Measurements from ENCODE around the gene SPTLC2. TPM values are rescaled to one million over a fixed set of nuclear protein-coding genes. Genes with fewer than 3 reads are reported as not detected.

The SPTLC2 gene
- total and polyA plus RNA-seq, 5 donors from 2014 or later = 8.9 to 18.1 (median 10.1) TPM

DNA sequence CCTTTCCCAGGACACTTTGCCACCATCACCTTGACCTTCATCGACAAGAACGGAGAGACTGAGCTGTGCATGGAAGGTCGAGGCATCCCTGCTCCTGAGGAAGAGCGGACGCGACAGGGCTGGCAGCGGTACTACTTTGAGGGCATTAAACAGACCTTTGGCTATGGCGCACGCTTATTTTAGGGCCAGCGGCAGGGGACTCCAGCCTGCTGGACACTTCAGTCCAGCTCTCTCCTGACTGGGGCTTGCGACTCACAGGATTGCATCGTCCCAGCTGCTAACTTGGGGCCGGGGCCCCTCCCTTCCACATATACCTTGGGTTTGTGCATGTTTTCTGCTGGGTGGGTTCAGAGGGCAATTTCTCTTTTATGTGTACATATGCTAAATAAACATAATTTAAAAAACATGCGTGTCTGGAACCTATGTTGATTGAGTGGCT lies 147.4 kb downstream of the SPTLC2 start:
- no peak overlapping the region for H3K4me3 Mint-ChIP-seq
- H3K4me1 Mint-ChIP-seq = no peaks in the 10 kb centered on the region
- no peak overlapping the region for H3K4me3 ChIP-seq (ENCODE audit: low read depth, low read length)
- no peaks in the 10 kb centered on the region for H3K27me3 Mint-ChIP-seq
- no peak overlapping the region for H3K27ac ChIP-seq (ENCODE audit: insufficient read depth, low read length, poor library complexity, severe bottlenecking)
- DNase-seq (no peak), ATAC-seq (ENCODE audit: low read depth in 2 of 2) (no peak)
- H3K36me3 ChIP-seq (ENCODE audit: control insufficient read depth, insufficient read depth, low read length) = peaks cover 57% of the 10 kb centered on the region
- peaks cover 36% of the 10 kb centered on the region for H3K36me3 Mint-ChIP-seq
- H3K9me3 Mint-ChIP-seq = no peaks in the 10 kb centered on the region
- H3K27ac Mint-ChIP-seq = no peak overlapping the region
- H3K9me3 ChIP-seq (ENCODE audit: control insufficient read depth in 2 of 2, low read length in 2 of 2) = no peaks in the 10 kb centered on the region
- no peaks in the 10 kb centered on the region for H3K4me1 ChIP-seq (ENCODE audit: control insufficient read depth, insufficient read depth, low read length, poor library complexity, severe bottlenecking)
- no peaks in the 10 kb centered on the region for H3K27me3 ChIP-seq (ENCODE audit: control insufficient read depth, insufficient read depth, low read length)

DNA sequence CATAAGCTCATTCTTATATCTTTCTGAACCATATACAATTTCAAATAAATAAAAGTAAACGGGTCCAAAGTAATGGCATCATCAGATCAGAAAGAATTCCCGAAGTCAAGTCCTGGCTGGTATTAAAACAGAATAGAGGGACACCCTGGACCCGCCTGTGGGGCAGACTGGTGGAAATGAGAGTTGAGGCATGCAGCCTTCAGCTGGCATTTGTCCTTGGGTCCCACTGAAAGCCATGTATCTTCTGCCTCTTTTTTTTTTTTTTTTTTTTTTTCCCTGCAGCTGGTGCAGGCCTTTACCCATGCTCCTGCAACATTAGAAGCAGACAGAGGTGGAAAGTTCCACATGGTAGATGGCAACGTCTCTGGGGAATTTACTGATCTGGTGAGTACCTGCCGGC lies 148.6 kb downstream of the SPTLC2 start:
- peaks cover 69% of the 10 kb centered on the region for H3K36me3 ChIP-seq (ENCODE audit: control insufficient read depth, insufficient read depth, low read length)
- no peaks in the 10 kb centered on the region for H3K27me3 Mint-ChIP-seq
- H3K4me3 ChIP-seq (ENCODE audit: low read depth, low read length) = no peak overlapping the region
- H3K27ac Mint-ChIP-seq = no peak overlapping the region
- H3K27me3 ChIP-seq (ENCODE audit: control insufficient read depth, insufficient read depth, low read length) = no peaks in the 10 kb centered on the region
- no peaks in the 10 kb centered on the region for H3K4me1 ChIP-seq (ENCODE audit: control insufficient read depth, insufficient read depth, low read length, poor library complexity, severe bottlenecking)
- DNase-seq (no peak), ATAC-seq (ENCODE audit: low read depth in 2 of 2) (no peak)
- no peaks in the 10 kb centered on the region for H3K4me1 Mint-ChIP-seq
- H3K9me3 ChIP-seq (ENCODE audit: control insufficient read depth in 2 of 2, low read length in 2 of 2) = no peaks in the 10 kb centered on the region
- no peak overlapping the region for H3K27ac ChIP-seq (ENCODE audit: insufficient read depth, low read length, poor library complexity, severe bottlenecking)
- H3K4me3 Mint-ChIP-seq = no peak overlapping the region
- H3K9me3 Mint-ChIP-seq = no peaks in the 10 kb centered on the region
- peaks cover 41% of the 10 kb centered on the region for H3K36me3 Mint-ChIP-seq

DNA sequence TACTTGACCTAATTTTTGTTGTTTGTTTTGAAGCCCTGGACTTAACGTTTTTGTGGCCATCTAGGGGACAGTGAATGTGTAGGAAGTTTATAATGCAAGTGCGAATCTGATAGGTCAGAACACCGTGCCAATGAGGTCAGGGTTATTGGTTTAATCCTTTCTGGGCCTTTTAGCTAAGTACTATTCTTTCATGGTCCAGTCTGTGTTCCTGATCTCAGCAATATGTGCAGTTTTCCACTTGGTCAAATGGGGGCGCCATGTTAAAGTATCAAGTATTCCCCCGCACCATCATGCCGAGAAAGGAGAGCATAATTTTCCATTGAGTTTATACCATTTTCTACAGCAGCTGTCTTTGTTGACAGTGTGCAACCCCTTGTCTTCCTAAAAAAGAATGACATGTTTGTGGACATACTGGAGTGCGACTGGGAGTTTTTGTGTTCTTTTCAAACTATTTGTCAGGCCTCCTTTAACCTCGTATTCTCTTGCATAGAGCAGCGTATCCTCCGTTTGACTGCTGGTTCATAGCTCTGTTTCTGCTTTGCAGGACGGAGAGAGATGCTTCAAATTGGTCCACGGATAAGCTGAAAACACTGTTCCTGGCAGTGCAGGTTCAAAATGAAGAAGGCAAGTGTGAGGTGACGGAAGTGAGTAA lies 157.2 kb downstream of the SPTLC2 start:
- Histone ChIP-seq H3K4me3 (ENCODE audit: low read depth, low read length) (peak overlapping the region; percentile 97), H3K27ac (ENCODE audit: insufficient read depth, low read length, poor library complexity, severe bottlenecking) (peak overlapping the region; percentile 5), H3K27me3 (ENCODE audit: control insufficient read depth, insufficient read depth, low read length) (no peaks in the 10 kb centered on the region), H3K36me3 (ENCODE audit: control insufficient read depth, insufficient read depth, low read length) (peaks cover 41% of the 10 kb centered on the region), H3K9me3 (ENCODE audit: control insufficient read depth in 2 of 2, low read length in 2 of 2) (no peaks in the 10 kb centered on the region), H3K4me1 (ENCODE audit: control insufficient read depth, insufficient read depth, low read length, poor library complexity, severe bottlenecking) (peaks cover 29% of the 10 kb centered on the region)
- Mint-ChIP-seq H3K4me1 (peaks cover 10 to 51% (median 37%) of the 10 kb centered on the region in 4 donors), H3K27me3 (no peaks in the 10 kb centered on the region), H3K9me3 (no peaks in the 10 kb centered on the region), H3K36me3 (peaks cover 26% of the 10 kb centered on the region), H3K27ac (peak overlapping the region; percentile 10 to 100 (median 93)), H3K4me3 (peak overlapping the region; percentile 97 to 100 (median 100))
- ATAC-seq (ENCODE audit: low read depth in 2 of 2) (no peak), DNase-seq (peak; percentile 28 to 80 (median 28))

DNA sequence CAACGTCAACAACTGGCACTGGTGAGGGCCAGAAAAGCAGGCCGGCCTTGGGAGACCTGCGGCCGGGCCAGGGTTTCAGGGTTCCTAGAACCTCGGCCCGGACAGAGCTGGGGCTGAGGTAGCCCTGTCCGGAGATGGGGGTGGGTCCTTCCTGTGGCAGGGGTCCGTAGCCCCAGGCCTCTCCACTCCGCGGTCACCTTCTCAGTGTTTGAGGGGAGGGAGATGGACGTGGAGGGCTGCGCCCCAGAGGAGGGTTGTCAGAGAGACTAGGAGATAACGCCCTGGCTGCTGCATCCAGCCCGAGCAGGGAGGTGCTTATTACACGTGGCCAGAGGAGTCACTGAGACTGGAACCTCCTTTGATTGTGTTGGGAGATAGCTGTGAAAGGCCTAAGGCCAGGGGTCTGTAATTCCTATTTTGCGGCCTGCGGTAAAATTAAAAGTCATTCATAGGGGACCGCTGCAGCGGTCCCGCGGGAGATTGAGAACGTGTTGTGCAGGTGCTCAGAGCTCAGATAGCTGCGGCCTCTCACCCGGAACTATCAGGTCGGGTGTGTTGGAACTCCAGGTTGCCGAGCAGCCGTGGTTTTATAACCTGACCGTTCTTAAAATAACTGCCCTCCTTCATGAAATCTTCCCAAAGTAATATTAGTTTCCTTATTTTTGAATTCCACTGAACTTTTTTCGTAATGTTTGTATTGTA lies 158.0 kb downstream of the SPTLC2 start:
- peaks cover 10 to 51% (median 38%) of the 10 kb centered on the region in 4 donors for H3K4me1 Mint-ChIP-seq
- H3K4me3 ChIP-seq (ENCODE audit: low read depth, low read length) = peak overlapping the region; percentile 97
- H3K27me3 Mint-ChIP-seq = no peaks in the 10 kb centered on the region
- H3K9me3 ChIP-seq (ENCODE audit: control insufficient read depth in 2 of 2, low read length in 2 of 2) = no peaks in the 10 kb centered on the region
- peak overlapping the region; percentile 87 for H3K27ac ChIP-seq (ENCODE audit: insufficient read depth, low read length, poor library complexity, severe bottlenecking)
- H3K4me1 ChIP-seq (ENCODE audit: control insufficient read depth, insufficient read depth, low read length, poor library complexity, severe bottlenecking) = peaks cover 29% of the 10 kb centered on the region
- peaks cover 34% of the 10 kb centered on the region for H3K36me3 ChIP-seq (ENCODE audit: control insufficient read depth, insufficient read depth, low read length)
- peak overlapping the region; percentile 10 to 100 (median 93) for H3K27ac Mint-ChIP-seq
- no peaks in the 10 kb centered on the region for H3K9me3 Mint-ChIP-seq
- no peak for ATAC-seq (ENCODE audit: low read depth in 2 of 2)
- H3K36me3 Mint-ChIP-seq = peaks cover 23% of the 10 kb centered on the region
- peak; percentile 4 to 56 (median 25) for DNase-seq
- peak overlapping the region; percentile 97 to 100 (median 100) for H3K4me3 Mint-ChIP-seq
- H3K27me3 ChIP-seq (ENCODE audit: control insufficient read depth, insufficient read depth, low read length) = no peaks in the 10 kb centered on the region

DNA sequence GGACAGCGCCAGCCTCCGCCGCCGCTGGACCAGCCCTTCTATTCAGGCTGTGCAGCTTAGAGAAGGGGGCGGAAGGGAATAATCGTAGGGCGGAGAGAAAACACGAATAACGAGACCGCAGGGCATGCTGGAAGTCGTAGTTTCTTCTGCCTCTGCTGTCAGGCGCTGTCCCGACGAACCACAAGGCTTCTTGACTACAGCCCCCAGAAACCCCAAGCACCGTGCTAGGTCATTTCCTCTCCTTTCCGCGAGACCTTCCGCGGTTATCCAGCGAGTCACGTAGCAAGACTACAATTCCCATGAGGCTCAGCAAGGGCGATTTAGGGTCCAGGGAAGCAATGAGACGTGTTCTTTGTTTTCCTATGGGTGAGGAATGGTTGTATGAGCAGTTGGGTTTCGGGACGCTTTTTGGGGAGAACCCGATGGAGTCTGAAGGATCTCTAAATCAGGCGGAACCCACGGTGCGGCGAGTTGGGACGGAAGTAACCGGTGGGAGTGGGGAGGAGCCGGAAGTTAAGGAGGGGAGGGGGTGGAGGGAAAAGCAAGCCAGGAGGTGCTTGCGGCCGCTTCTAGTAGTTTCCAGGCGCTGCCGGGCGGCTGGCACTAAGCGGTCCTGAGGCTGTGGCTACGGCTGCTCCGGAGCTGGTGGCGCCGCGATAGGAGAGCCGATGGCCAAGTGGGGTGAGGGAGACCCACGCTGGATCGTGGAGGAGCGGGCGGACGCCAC lies 158.8 kb downstream of the SPTLC2 start, which contains the start of the genes AHSA1 and VIPAS39:
TSS of gene AHSA1 (plus strand) at position 572 of the 727 bp plus-strand sequence. CDS start at position 669, 97 bp downstream.
TSS of gene VIPAS39 (minus strand) at position 80 of the 727 bp plus-strand sequence. CDS start 3,499 bp downstream, outside the sequence.
- Mint-ChIP-seq H3K27ac (peak within 1 kb of the TSS; percentile 80 to 100 (median 93)), H3K36me3 (peaks cover 27% of the 10 kb centered on the region), H3K9me3 (no peaks in the 10 kb centered on the region), H3K4me1 (peaks cover 10 to 54% (median 40%) of the 10 kb centered on the region in 4 donors), H3K4me3 (peak within 1 kb of the TSS; percentile 97 to 100 (median 100)), H3K27me3 (no peaks in the 10 kb centered on the region)
- Histone ChIP-seq H3K27ac (ENCODE audit: insufficient read depth, low read length, poor library complexity, severe bottlenecking) (peak within 1 kb of the TSS; percentile 87), H3K4me1 (ENCODE audit: control insufficient read depth, insufficient read depth, low read length, poor library complexity, severe bottlenecking) (peaks cover 29% of the 10 kb centered on the region), H3K27me3 (ENCODE audit: control insufficient read depth, insufficient read depth, low read length) (no peaks in the 10 kb centered on the region), H3K36me3 (ENCODE audit: control insufficient read depth, insufficient read depth, low read length) (peaks cover 29% of the 10 kb centered on the region), H3K4me3 (ENCODE audit: low read depth, low read length) (peak within 1 kb of the TSS; percentile 97), H3K9me3 (ENCODE audit: control insufficient read depth in 2 of 2, low read length in 2 of 2) (no peaks in the 10 kb centered on the region)
- peak; percentile 98 for ATAC-seq (ENCODE audit: low read depth in 2 of 2)
- peak; percentile 94 to 99 (median 97) for DNase-seq

DNA sequence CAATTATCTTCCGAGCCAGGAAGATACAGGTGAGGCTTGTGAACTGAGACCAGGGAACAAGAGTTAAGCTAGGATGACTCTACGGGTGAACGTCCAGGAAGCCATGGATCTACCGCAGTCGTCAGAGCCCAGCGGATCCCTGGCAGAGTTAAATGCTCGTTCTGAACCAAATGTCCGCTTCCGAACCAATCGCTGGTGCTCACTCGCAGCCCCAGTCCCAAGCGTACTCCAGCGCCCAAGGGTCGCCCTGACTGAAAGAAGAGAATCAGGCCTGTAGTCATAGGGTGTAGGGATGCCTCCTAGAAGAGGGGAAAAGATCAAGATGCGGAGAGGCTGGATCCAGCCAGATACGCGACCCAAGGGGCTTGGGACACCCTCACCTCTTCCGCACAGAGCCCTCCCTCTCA lies 159.3 kb downstream of the SPTLC2 start:
- Mint-ChIP-seq H3K9me3 (no peaks in the 10 kb centered on the region), H3K4me1 (peaks cover 10 to 55% (median 40%) of the 10 kb centered on the region in 4 donors), H3K27ac (peak overlapping the region; percentile 80 to 100 (median 93)), H3K4me3 (peak overlapping the region; percentile 97 to 100 (median 100)), H3K27me3 (no peaks in the 10 kb centered on the region), H3K36me3 (peaks cover 26% of the 10 kb centered on the region)
- peak overlapping the region; percentile 87 for H3K27ac ChIP-seq (ENCODE audit: insufficient read depth, low read length, poor library complexity, severe bottlenecking)
- ATAC-seq (ENCODE audit: low read depth in 2 of 2) (no peak), DNase-seq (no peak)
- H3K4me1 ChIP-seq (ENCODE audit: control insufficient read depth, insufficient read depth, low read length, poor library complexity, severe bottlenecking) = peaks cover 29% of the 10 kb centered on the region
- H3K9me3 ChIP-seq (ENCODE audit: control insufficient read depth in 2 of 2, low read length in 2 of 2) = no peaks in the 10 kb centered on the region
- peak overlapping the region; percentile 97 for H3K4me3 ChIP-seq (ENCODE audit: low read depth, low read length)
- no peaks in the 10 kb centered on the region for H3K27me3 ChIP-seq (ENCODE audit: control insufficient read depth, insufficient read depth, low read length)
- peaks cover 27% of the 10 kb centered on the region for H3K36me3 ChIP-seq (ENCODE audit: control insufficient read depth, insufficient read depth, low read length)

Measured in CD4-positive, CD25-positive, alpha-beta regulatory T cell (primary cell).